Loucy (cell line): ENCODE data around the gene CTBP2.

Source experiments
- CTCF ChIP-seq: fragments of 200-600 bp; sonication (generic); conservative IDR thresholded peaks from 2 replicates; pipeline ENCODE4 v1.5.1; 2014; ENCODE audit warnings: mild to moderate bottlenecking, antibody characterized with exemption, low read length
- EZH2phosphoT487 ChIP-seq: fragments of 200-600 bp; IDR thresholded peaks from 2 replicates; pipeline ENCODE4 v1.6.1; 2018; ENCODE audit warnings: antibody characterized with exemption, mild to moderate bottlenecking, moderate library complexity, borderline replicate concordance

- TF ChIP-seq CTCF (no peak), EZH2phosphoT487 (no peak)
These were observed 155.6 kb downstream of the CTBP2 start for GRCh38 chr10:125004571-125005311.
